ENCODE results near the gene PIEZO2. TPM values are rescaled to one million over a fixed set of nuclear protein-coding genes. Genes with fewer than 3 reads are reported as not detected.

Gene PIEZO2
- total RNA-seq, 4 donors from 2014 or later: 2.7 to 11.7 (median 4.0) TPM

- TF ChIP-seq CTCF (IDR thresholded peaks at IDR 0.05): no peak
- DNase-seq (ENCODE audit: low spot score) (no peak), ATAC-seq (ENCODE audit: low FRiP score) (no peak)
These were observed 27.9 kb downstream of the PIEZO2 start for GRCh38 chr18:11121443-11121849.

GRCh38 chr18:11119959-11120587, 29.3 kb downstream of the PIEZO2 start:
- DNase-seq (ENCODE audit: low spot score): no peak
- ATAC-seq (ENCODE audit: low FRiP score): peak; percentile 9
- TF ChIP-seq CTCF (IDR thresholded peaks at IDR 0.05): no peak

- no peak for DNase-seq (ENCODE audit: low spot score)
- TF ChIP-seq CTCF (IDR thresholded peaks at IDR 0.05): no peak
- peak; percentile 43 for ATAC-seq (ENCODE audit: low FRiP score)
These were observed 29.8 kb downstream of the PIEZO2 start for GRCh38 chr18:11119550-11119949.

GRCh38 chr18:11118051-11118766, 31.2 kb downstream of the PIEZO2 start:
- TF ChIP-seq CTCF (IDR thresholded peaks at IDR 0.05): no peak
- ATAC-seq (ENCODE audit: low FRiP score) (no peak), DNase-seq (ENCODE audit: low spot score) (no peak)

GRCh38 chr18:11115276-11115675, 34.1 kb downstream of the PIEZO2 start:
- ATAC-seq (ENCODE audit: low FRiP score) (no peak), DNase-seq (ENCODE audit: low spot score) (no peak)
- TF ChIP-seq CTCF (IDR thresholded peaks at IDR 0.05): no peak

GRCh38 chr18:11114653-11115052, 34.7 kb downstream of the PIEZO2 start:
- DNase-seq (ENCODE audit: low spot score) (no peak), ATAC-seq (ENCODE audit: low FRiP score) (no peak)
- no peak for TF ChIP-seq CTCF (IDR thresholded peaks at IDR 0.05)

- no peak for ATAC-seq (ENCODE audit: low FRiP score)
- DNase-seq (ENCODE audit: low spot score): no peak
- no peak for TF ChIP-seq CTCF (IDR thresholded peaks at IDR 0.05)
These were observed 35.4 kb downstream of the PIEZO2 start for GRCh38 chr18:11113937-11114336.
